Measurements from ENCODE around the gene OSBPL9.

DNA sequence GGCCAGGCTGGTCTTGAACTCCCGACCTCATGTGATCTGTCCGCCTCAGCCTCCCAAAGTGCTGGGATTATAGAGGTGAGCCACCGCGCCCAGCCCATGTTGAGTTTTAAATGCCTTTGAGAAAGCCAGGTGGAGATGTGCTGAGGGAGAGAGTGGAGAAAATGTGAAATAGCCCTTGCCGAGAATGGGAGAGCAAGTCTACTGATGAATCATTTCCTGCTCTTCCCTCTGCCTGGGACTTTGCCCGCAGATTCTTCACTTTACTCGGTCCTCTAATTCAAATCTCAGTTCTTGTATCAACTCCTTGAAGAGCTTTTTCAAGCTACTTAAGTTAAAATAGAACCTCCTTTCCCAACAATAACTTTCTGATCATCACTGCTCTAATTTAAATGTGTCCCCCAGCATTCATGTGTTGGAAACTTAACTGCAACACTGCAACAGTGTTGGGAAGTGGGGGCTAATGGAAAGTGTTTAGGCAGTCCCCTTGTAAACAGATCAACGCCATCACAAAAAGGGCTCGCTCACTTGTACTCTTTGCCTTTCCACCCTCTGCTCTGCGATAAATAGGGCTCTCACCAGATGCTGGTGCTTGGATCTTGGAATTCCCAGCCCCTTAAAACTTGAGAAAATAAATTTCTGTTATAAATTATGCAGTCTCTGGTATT is 27.8 kb downstream of the OSBPL9 start:
- no peak for TF ChIP-seq EZH2 (IDR thresholded peaks at IDR 0.05; ENCODE audit: borderline replicate concordance, low read depth, low read length, poor library complexity, severe bottlenecking)
- TF ChIP-seq, protein P1, sequence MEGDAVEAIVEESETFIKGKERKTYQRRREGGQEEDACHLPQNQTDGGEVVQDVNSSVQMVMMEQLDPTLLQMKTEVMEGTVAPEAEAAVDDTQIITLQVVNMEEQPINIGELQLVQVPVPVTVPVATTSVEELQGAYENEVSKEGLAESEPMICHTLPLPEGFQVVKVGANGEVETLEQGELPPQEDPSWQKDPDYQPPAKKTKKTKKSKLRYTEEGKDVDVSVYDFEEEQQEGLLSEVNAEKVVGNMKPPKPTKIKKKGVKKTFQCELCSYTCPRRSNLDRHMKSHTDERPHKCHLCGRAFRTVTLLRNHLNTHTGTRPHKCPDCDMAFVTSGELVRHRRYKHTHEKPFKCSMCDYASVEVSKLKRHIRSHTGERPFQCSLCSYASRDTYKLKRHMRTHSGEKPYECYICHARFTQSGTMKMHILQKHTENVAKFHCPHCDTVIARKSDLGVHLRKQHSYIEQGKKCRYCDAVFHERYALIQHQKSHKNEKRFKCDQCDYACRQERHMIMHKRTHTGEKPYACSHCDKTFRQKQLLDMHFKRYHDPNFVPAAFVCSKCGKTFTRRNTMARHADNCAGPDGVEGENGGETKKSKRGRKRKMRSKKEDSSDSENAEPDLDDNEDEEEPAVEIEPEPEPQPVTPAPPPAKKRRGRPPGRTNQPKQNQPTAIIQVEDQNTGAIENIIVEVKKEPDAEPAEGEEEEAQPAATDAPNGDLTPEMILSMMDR (conservative IDR thresholded peaks at IDR 0.05; ENCODE audit: low read depth, low read length), result no peak

Measured in A673 (cell line).